ENCODE results near the gene APBB1IP. TPM values are rescaled to one million over a fixed set of nuclear protein-coding genes. Genes with fewer than 3 reads are reported as not detected.

APBB1IP gene
- total RNA-seq, 1 experiment from 2014 or later: 0.22 TPM

DNA sequence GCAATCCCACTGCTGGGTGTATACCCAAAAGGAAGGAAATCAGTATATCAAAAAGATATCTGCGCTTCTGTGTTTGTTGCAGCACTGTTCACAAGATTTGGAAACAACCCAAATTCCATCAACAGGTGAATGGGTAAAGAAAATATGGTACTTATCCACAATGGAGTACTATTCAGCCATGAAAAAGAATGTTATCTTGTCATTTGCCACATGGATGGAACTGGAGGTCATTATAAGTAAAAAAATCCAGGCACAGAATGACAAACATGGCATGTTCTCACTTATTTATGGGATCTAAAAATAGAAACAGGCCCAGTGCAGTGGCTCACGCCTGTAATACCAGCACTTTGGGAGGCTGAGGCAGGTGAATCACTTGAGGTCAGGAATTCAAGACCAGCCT is 15.7 kb downstream of the APBB1IP start:
- H3K4me3 Mint-ChIP-seq: no peak overlapping the region
- H3K4me1 Mint-ChIP-seq: no peaks in the 10 kb centered on the region
- H3K36me3 Mint-ChIP-seq: no peaks in the 10 kb centered on the region
- no peak for DNase-seq (ENCODE audit: low spot score)
- H3K27me3 Mint-ChIP-seq (ENCODE audit: low read depth): no peaks in the 10 kb centered on the region
- ATAC-seq: no peak
- TF ChIP-seq JAZF1 (CRISPR knock-in tag; IDR thresholded peaks at IDR 0.05): no peak
- CTCF ChIA-PET: no interaction called here
- H3K27ac Mint-ChIP-seq: no peak overlapping the region
- H3K9me3 Mint-ChIP-seq: peaks cover 6% of the 10 kb centered on the region; the same call in 1 of the 2 replicates
- POLR2A ChIA-PET: no interaction called here

DNA sequence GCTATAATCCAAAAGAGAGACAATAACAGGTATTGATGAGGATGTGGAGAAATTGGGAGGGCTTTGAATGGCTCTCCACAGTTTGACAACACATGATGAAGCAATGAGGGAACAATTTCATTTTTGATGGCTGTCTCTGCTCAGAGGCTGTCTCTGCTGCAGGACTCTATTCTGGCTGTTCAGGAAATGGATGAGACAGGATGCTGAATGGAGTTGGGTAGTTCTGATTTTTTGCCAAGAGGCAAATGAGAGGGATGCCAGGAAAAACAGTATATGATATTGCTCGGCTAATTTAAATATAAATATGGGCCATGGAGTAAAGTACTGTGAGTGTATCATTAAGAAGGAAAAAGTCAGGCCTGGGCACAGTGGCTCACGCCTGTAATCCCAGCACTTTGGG is 16.8 kb downstream of the APBB1IP start:
- POLR2A ChIA-PET: interaction anchor here (0.7 kb wide), 1 partner anchor 1056 kb away, joined by 4 read pairs; no protein-coding TSS in a partner anchor
- Mint-ChIP-seq H3K9me3 (peaks cover 6% of the 10 kb centered on the region; the same call in 1 of the 2 replicates), H3K36me3 (no peaks in the 10 kb centered on the region), H3K27ac (no peak overlapping the region), H3K4me3 (no peak overlapping the region), H3K27me3 (ENCODE audit: low read depth) (no peaks in the 10 kb centered on the region), H3K4me1 (no peaks in the 10 kb centered on the region)
- no peak for ATAC-seq
- no peak for DNase-seq (ENCODE audit: low spot score)
- CTCF ChIA-PET: no interaction called here
- TF ChIP-seq, protein P1, sequence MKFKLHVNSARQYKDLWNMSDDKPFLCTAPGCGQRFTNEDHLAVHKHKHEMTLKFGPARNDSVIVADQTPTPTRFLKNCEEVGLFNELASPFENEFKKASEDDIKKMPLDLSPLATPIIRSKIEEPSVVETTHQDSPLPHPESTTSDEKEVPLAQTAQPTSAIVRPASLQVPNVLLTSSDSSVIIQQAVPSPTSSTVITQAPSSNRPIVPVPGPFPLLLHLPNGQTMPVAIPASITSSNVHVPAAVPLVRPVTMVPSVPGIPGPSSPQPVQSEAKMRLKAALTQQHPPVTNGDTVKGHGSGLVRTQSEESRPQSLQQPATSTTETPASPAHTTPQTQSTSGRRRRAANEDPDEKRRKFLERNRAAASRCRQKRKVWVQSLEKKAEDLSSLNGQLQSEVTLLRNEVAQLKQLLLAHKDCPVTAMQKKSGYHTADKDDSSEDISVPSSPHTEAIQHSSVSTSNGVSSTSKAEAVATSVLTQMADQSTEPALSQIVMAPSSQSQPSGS (CRISPR knock-in tag; IDR thresholded peaks at IDR 0.05; ENCODE audit: borderline replicate concordance, low read depth): no peak
- TF ChIP-seq ZBTB21 (CRISPR knock-in tag; IDR thresholded peaks at IDR 0.05; ENCODE audit: borderline replicate concordance): no peak
- no peak for TF ChIP-seq MYBL2 (CRISPR knock-in tag; IDR thresholded peaks at IDR 0.05)
- TF ChIP-seq, protein P2, sequence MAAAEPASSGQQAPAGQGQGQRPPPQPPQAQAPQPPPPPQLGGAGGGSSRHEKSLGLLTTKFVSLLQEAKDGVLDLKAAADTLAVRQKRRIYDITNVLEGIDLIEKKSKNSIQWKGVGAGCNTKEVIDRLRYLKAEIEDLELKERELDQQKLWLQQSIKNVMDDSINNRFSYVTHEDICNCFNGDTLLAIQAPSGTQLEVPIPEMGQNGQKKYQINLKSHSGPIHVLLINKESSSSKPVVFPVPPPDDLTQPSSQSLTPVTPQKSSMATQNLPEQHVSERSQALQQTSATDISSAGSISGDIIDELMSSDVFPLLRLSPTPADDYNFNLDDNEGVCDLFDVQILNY (CRISPR knock-in tag; IDR thresholded peaks at IDR 0.05): no peak
- TF ChIP-seq ZNF416 (CRISPR knock-in tag; IDR thresholded peaks at IDR 0.05): no peak
- TF ChIP-seq ZNF138 (CRISPR knock-in tag; conservative IDR thresholded peaks at IDR 0.05): no peak
- TF ChIP-seq, protein P3, sequence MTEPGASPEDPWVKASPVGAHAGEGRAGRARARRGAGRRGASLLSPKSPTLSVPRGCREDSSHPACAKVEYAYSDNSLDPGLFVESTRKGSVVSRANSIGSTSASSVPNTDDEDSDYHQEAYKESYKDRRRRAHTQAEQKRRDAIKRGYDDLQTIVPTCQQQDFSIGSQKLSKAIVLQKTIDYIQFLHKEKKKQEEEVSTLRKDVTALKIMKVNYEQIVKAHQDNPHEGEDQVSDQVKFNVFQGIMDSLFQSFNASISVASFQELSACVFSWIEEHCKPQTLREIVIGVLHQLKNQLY (CRISPR knock-in tag; IDR thresholded peaks at IDR 0.05): no peak
- TF ChIP-seq, protein P4, sequence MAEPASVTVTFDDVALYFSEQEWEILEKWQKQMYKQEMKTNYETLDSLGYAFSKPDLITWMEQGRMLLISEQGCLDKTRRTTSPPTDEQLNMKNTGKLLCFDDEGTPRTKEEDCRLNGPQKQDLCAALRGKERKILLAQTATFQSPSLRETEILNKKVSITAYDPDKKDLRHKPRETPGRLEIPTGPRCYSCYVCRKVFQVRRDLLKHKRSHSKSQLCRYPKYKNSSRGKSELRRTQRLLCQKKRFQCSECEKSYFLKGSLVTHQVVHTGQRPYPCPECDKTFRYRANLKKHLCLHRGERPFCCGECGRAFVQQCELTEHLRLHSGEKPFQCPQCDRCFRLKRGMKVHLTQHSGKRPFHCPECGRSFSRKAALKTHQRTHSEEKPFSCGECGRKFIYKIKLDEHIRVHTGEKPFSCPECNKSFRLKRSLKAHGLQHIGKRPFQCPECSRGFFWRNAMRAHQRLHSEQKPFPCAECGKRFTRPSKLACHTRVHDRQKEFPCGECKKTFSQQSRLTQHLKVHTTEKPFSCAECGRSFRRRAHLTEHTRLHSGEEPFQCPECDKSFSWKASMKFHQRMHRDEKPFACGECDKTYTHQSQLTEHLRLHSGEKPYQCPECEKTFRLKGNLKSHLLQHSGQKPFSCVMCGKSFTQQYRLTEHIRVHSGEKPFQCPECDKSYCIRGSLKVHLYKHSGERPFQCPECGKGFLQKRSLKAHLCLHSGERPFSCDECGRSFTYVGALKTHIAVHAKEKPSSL (CRISPR knock-in tag; conservative IDR thresholded peaks at IDR 0.05): no peak

DNA sequence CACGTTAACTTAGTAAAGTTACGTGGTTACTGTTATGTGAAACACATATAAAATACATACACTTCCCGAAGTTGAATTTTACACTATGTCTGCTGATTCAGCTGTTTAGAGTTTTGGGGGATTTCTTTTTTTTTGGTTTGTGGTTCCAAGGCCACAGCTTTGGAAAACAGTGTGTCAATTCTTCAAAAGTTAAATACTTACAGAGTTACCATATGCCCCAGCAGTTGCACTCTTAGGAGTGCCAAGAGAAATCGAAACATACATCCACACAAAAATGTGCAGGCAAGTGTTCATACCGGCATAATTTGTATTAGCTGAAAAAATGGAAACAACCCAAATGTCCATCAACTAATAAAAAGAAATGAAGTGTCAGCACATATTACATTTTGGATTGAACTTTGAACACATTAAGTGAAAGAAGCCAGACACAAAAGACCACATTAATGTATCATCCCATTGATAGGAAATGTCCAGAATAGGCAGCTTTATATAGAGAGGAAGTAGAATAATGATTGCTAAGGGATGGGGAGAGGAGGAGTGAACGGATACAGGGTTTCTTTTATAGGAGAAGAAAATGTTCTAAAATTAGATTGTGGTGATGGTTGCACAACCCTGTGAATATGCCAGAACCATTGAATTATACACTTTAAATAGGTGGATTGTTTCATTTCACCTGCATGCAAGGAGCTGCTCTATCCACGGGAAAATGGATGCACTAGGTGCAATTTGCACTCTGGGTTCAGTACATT is 17.6 kb downstream of the APBB1IP start:
- ATAC-seq: no peak
- CTCF ChIA-PET: no interaction called here

More for the DNA sequence above, 17.6 kb downstream of the APBB1IP start:
- DNase-seq (ENCODE audit: low spot score): no peak
- no peaks in the 10 kb centered on the region for H3K36me3 Mint-ChIP-seq
- H3K4me1 Mint-ChIP-seq: no peaks in the 10 kb centered on the region
- H3K9me3 Mint-ChIP-seq: peaks cover 6% of the 10 kb centered on the region; the same call in 1 of the 2 replicates
- TF ChIP-seq, protein P4 (CRISPR knock-in tag; conservative IDR thresholded peaks at IDR 0.05): no peak
- TF ChIP-seq, protein P5, sequence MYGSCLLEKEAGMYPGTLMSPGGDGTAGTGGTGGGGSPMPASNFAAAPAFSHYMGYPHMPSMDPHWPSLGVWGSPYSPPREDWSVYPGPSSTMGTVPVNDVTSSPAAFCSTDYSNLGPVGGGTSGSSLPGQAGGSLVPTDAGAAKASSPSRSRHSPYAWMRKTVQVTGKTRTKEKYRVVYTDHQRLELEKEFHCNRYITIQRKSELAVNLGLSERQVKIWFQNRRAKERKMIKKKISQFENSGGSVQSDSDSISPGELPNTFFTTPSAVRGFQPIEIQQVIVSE (CRISPR knock-in tag; IDR thresholded peaks at IDR 0.05; ENCODE audit: borderline replicate concordance): no peak
- no peak for TF ChIP-seq SP1 (CRISPR knock-in tag; conservative IDR thresholded peaks at IDR 0.05)
- no peak for TF ChIP-seq FOXP1 (CRISPR knock-in tag; IDR thresholded peaks at IDR 0.05; ENCODE audit: borderline replicate concordance)
- no peak for TF ChIP-seq KAT7 (CRISPR knock-in tag; IDR thresholded peaks at IDR 0.05; ENCODE audit: borderline replicate concordance)
- no peak for TF ChIP-seq ZNF121 (CRISPR knock-in tag; IDR thresholded peaks at IDR 0.05)
- TF ChIP-seq NR2C2 (CRISPR knock-in tag; IDR thresholded peaks at IDR 0.05): no peak
- no peak for TF ChIP-seq SMAD4 (CRISPR knock-in tag; IDR thresholded peaks at IDR 0.05)
- POLR2A ChIA-PET: interaction anchor here (0.7 kb wide), 1 partner anchor 1057 kb away, joined by 4 read pairs; no protein-coding TSS in a partner anchor
- H3K27me3 Mint-ChIP-seq (ENCODE audit: low read depth): no peaks in the 10 kb centered on the region
- H3K4me3 Mint-ChIP-seq: no peak overlapping the region
- no peak overlapping the region for H3K27ac Mint-ChIP-seq
